ENCODE data around the gene SFR1. TPM values are rescaled to one million over a fixed set of nuclear protein-coding genes. Genes with fewer than 3 reads are reported as not detected.
A peak's percentile ranks its signal among the peaks of the same experiment; 100 is the strongest.

Gene SFR1
- total and polyA plus RNA-seq, 9 donors = 5.6 to 12.0 (median 7.9) TPM

DNA sequence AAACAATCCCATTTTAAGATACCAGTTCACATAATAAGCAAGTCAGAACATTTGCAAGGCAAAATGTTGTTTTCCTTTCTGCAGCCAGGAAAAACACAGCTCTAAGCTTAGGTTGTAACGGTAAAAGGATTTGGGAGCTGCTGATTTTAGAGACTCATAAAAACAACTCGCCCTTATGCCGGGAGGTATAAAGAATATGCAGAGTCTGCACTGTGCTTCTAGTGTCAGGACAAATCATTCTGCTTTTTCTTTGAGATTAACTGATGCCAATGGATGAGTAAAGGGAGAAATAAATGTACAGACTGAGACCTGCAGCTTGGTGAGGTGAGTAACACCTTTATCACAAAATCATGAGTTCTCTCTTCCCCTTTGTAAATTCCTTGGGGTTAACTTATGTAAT, 2.0 kb upstream of the SFR1 start:
- H3K27me3 ChIP-seq = no peaks in the 10 kb centered on the region
- TF ChIP-seq, protein P1, sequence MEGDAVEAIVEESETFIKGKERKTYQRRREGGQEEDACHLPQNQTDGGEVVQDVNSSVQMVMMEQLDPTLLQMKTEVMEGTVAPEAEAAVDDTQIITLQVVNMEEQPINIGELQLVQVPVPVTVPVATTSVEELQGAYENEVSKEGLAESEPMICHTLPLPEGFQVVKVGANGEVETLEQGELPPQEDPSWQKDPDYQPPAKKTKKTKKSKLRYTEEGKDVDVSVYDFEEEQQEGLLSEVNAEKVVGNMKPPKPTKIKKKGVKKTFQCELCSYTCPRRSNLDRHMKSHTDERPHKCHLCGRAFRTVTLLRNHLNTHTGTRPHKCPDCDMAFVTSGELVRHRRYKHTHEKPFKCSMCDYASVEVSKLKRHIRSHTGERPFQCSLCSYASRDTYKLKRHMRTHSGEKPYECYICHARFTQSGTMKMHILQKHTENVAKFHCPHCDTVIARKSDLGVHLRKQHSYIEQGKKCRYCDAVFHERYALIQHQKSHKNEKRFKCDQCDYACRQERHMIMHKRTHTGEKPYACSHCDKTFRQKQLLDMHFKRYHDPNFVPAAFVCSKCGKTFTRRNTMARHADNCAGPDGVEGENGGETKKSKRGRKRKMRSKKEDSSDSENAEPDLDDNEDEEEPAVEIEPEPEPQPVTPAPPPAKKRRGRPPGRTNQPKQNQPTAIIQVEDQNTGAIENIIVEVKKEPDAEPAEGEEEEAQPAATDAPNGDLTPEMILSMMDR (IDR thresholded peaks at IDR 0.05) = no peak
- TF ChIP-seq EP300 (IDR thresholded peaks at IDR 0.05) = no peak
- TF ChIP-seq POLR2A (IDR thresholded peaks at IDR 0.05) = no peak
- WGBS, 3 donors = 6 to 20% (median 9%) methylated on average over 3 of the region's 3 CpGs
- peak overlapping the region in 1 of 2 donors; percentile 99 for H3K27ac ChIP-seq
- intact Hi-C loops (cut with DNase I) = loop anchor here (5.0 to 10.0 kb wide), 3 partner anchors 153 to 235 kb away; partner anchors contain the start of gene SLK (in 1 of the 4)
- no peak overlapping the region for H3K4me3 ChIP-seq
- peaks cover 2% of the 10 kb centered on the region for H3K4me1 ChIP-seq (ENCODE audit: insufficient read depth)
- DNase-seq = no peak
- H3K9me3 ChIP-seq = no peaks in the 10 kb centered on the region
- no peaks in the 10 kb centered on the region for H3K36me3 ChIP-seq

DNA sequence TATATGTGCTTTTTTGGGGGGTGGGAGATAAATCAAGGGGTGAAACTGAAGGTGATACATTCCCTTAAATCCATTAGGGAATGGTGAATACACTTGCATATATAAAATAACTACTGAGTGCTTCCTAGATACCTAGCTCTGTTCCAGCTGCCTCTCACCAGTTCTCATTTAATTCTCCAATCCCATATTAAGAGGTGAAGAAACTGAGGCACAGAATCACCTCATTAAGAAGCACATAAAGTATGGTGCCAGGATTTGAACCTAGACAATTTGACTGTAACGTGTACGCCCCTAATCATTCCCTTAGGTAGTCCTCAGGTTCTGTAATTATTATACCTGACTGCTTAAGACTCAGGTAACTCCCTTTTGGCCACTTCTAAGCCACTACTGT, 1.5 kb upstream of the SFR1 start:
- intact Hi-C loops (cut with DNase I) = loop anchor here (5.0 to 10.0 kb wide), 3 partner anchors 153 to 236 kb away; partner anchors contain the start of gene SLK (in 1 of the 4)
- Histone ChIP-seq H3K27ac (peak overlapping the region; percentile 84 to 99), H3K9me3 (no peaks in the 10 kb centered on the region), H3K4me1 (ENCODE audit: insufficient read depth) (peaks cover 2% of the 10 kb centered on the region), H3K27me3 (no peaks in the 10 kb centered on the region), H3K36me3 (no peaks in the 10 kb centered on the region), H3K4me3 (peak overlapping the region; percentile 80)
- WGBS, 3 donors = 18 to 27% (median 22%) methylated on average over 2 of the region's 2 CpGs
- TF ChIP-seq POLR2A (IDR thresholded peaks at IDR 0.05) = no peak
- TF ChIP-seq, protein P1 (IDR thresholded peaks at IDR 0.05) = no peak
- DNase-seq = no peak

DNA sequence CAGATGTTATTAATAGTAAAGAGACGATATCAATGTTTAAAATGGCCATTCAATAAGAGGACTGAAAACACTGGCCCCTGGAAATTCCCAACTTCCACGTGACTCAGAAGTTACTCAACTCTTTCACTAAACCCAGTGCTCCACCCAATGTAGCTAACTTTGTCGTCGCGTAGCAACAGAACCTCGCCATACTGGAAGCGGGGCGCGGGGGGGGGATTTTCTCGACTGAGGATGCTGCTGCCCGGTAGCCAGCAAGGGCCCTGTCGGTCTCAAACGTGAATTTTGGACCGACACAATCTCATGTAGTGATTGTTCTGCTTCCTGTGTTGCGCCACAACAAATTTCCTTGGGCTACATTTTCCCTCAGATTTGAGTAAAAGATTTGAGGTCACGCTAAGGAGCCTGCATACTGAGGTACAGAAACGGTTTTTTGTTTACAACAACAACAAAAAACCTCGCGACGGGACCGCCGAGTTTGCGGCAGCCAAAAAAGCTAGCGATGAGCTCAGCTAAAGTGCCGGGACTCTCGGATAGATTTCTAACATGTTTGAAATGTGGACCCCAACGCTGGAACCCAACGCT, 977 bp upstream of the SFR1 start:
- intact Hi-C loops (cut with DNase I) = loop anchor here (5.0 to 10.0 kb wide), 3 partner anchors 154 to 236 kb away; partner anchors contain the start of gene SLK (in 1 of the 4)
- TF ChIP-seq, protein P1 (IDR thresholded peaks at IDR 0.05) = no peak
- TF ChIP-seq POLR2A (IDR thresholded peaks at IDR 0.05) = peak; percentile 84
- TF ChIP-seq EP300 (IDR thresholded peaks at IDR 0.05) = peak; percentile 41

DNA sequence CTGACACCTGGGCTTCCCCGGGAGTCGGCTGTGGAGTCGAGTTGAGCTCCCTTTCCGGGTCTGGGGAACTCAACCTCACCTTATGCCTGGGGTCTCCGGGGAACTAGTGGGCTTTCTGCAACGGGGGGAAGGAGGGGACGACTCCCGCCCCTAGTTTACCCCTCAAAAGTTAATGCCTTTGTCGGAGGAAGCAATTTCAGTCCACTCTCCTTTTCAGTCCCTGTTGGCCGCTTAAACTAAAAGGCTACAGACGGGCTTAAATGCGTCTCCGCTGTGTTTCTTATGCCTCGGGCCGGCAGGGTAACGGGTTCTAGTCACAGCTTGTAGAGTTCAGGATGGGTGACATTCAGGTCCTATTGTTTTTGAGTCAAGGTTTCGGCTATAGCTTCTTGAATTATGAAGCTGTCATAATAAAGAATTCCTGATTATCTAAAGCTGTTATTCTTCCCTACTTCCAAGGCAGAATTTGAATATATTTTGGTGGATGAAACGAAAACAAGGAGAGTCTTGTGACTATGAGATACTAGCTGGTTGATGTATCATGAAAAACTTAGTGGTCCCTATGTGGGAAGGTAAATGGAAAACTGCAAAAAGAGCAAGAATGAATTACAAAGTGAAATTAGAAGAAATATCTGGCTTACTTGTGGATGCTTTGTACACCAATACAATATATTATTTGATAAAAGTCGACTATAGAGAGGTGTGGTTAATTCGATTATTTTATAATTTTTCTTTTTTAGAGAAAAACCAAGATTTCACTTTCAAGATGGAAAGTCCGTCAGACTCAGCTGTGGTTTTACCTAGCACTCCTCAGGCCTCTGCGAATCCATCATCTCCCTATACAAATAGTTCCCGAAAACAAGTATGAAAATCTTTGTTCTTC, 495 bp downstream of the SFR1 start:
- H3K4me1 ChIP-seq (ENCODE audit: insufficient read depth) = peaks cover 2% of the 10 kb centered on the region
- TF ChIP-seq EP300 (IDR thresholded peaks at IDR 0.05) (no peak), POLR2A (IDR thresholded peaks at IDR 0.05) (no peak)
- TF ChIP-seq, protein P1 (IDR thresholded peaks at IDR 0.05) = no peak
- peak overlapping the region; percentile 87 to 92 for H3K27ac ChIP-seq
- H3K4me3 ChIP-seq = peak overlapping the region; percentile 83
- H3K36me3 ChIP-seq = no peaks in the 10 kb centered on the region
- no peaks in the 10 kb centered on the region for H3K9me3 ChIP-seq
- intact Hi-C loops (cut with DNase I) = loop anchor here (5.0 to 10.0 kb wide), 3 partner anchors 155 to 238 kb away; partner anchors contain the start of gene SLK (in 1 of the 4)
- WGBS, 3 donors = 18 to 19% (median 18%) methylated on average over 22 to 23 of the region's 23 CpGs
- H3K27me3 ChIP-seq = no peaks in the 10 kb centered on the region
- no peak for DNase-seq

More for the DNA sequence above, 977 bp upstream of the SFR1 start:
- peak; percentile 85 to 98 (median 91) for DNase-seq
- H3K27me3 ChIP-seq = no peaks in the 10 kb centered on the region
- no peaks in the 10 kb centered on the region for H3K9me3 ChIP-seq
- peaks cover 2% of the 10 kb centered on the region for H3K4me1 ChIP-seq (ENCODE audit: insufficient read depth)
- no peaks in the 10 kb centered on the region for H3K36me3 ChIP-seq
- peak overlapping the region; percentile 80 for H3K4me3 ChIP-seq
- H3K27ac ChIP-seq = peak overlapping the region; percentile 84 to 99
- WGBS, 3 donors = 0 to 1% (median 0%) methylated on average over 28 of the region's 28 CpGs

Data from ovary (tissue), 9 donors.